GM20000 (cell line): ENCODE data around the gene NCOR1.

Experiments used
- DNase-seq: peaks from one replicate; pipeline ENCODE4 v3.0.0; 2012; ENCODE audit warnings: low spot score
- TF ChIP-seq, protein P1 (sequence below): IDR thresholded peaks from 2 replicates; pipeline ENCODE4 v1.5.1; 2012; ENCODE audit warnings: mild to moderate bottlenecking, control low read depth; ENCODE audit errors: extremely low read depth, missing control alignments

NCOR1 gene

DNA sequence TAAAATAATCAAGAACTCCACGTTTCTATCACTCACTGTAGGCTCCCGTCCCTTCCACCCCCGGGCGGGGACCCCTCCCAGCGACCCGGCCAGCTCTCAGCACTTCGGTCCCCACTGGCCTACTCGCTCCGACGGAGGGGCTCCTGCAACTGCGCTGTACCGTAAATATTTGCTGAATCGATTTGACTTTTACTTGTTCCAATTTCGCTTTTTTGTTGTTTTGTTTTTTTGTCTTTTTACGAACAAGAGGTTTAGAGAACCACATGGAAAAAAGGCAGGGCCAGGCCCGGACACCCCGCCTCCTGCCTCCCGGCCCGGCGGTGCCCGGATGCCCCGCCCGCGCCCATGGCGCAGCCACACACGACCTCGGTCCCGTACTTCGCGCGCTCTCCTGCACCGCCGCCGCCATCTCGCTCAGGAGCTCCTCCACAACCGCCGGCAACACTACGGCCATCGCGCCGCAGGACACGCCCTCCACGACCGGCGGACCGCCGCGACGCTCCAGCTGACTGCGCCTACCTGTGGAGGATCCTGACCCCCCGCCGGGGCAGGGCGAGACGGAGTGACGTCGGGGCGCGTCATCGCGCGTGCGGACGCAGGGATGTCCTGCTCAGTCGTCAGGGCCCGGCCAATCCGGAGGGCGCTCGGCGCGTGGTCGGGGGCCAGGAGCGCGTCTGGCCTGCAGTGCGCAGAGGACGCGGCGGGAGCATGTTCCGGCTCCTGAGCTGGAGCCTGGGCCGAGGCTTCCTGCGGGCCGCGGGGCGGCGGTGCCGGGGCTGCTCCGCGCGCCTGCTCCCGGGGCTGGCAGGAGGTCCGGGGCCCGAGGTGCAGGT lies 216.0 kb downstream of the NCOR1 start, which contains the start of the genes TTC19 and ZSWIM7:
Gene TTC19 (plus strand): TSS at position 684 of the 833 bp plus-strand sequence. CDS start 25 bp downstream, at position 709.
Gene ZSWIM7 (minus strand): TSS at position 564 of the 833 bp plus-strand sequence. CDS start 110 bp downstream, at position 454.
- TF ChIP-seq, protein P1, sequence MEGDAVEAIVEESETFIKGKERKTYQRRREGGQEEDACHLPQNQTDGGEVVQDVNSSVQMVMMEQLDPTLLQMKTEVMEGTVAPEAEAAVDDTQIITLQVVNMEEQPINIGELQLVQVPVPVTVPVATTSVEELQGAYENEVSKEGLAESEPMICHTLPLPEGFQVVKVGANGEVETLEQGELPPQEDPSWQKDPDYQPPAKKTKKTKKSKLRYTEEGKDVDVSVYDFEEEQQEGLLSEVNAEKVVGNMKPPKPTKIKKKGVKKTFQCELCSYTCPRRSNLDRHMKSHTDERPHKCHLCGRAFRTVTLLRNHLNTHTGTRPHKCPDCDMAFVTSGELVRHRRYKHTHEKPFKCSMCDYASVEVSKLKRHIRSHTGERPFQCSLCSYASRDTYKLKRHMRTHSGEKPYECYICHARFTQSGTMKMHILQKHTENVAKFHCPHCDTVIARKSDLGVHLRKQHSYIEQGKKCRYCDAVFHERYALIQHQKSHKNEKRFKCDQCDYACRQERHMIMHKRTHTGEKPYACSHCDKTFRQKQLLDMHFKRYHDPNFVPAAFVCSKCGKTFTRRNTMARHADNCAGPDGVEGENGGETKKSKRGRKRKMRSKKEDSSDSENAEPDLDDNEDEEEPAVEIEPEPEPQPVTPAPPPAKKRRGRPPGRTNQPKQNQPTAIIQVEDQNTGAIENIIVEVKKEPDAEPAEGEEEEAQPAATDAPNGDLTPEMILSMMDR = peak; percentile 3
- peak; percentile 99 for DNase-seq

DNA sequence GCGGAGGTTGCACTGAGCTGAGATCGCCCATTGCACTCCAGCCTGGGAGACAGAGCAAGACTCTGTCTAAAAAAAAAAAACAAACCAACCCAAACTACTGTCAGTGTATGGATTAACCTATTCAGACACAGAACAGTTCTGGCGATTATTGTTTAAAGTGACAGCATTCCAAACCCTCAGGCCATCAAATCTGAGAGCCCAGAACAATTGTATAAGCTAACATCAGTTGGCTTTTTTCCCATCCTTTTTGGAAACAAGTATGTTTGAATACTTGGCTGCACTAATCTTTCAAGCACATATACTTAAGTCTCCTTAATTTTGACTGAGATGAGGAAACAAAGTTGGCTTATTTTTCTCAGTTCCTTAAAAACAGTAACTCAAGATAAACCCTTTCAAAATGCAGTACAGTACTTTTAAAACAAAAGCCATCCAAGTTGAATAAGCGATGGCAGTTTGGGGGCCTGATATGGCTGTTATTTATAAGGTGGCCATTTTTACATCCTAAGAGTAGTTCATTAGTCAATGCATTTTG lies 217.2 kb downstream of the NCOR1 start:
- TF ChIP-seq, protein P1 = no peak
- no peak for DNase-seq

DNA sequence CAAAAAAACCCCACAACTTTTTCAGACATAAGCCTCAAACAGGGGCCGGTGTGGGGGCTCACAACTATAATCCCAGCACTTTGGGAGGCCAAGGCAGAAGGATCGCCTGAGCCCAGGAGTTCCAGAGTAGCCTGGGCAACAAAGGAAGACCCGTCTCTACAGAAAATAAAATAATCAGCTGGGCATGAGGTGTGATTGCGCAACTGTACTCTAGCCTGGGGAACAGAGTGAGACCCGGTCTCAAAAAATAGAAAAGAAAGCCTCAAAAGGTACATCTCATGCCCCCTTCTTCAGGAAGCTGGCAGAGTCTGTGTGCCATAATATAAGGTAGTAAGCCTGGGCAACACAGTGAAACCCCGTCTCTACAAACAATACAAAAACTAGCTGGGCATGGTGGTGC lies 219.0 kb downstream of the NCOR1 start:
- TF ChIP-seq, protein P1 = no peak
- no peak for DNase-seq

DNA sequence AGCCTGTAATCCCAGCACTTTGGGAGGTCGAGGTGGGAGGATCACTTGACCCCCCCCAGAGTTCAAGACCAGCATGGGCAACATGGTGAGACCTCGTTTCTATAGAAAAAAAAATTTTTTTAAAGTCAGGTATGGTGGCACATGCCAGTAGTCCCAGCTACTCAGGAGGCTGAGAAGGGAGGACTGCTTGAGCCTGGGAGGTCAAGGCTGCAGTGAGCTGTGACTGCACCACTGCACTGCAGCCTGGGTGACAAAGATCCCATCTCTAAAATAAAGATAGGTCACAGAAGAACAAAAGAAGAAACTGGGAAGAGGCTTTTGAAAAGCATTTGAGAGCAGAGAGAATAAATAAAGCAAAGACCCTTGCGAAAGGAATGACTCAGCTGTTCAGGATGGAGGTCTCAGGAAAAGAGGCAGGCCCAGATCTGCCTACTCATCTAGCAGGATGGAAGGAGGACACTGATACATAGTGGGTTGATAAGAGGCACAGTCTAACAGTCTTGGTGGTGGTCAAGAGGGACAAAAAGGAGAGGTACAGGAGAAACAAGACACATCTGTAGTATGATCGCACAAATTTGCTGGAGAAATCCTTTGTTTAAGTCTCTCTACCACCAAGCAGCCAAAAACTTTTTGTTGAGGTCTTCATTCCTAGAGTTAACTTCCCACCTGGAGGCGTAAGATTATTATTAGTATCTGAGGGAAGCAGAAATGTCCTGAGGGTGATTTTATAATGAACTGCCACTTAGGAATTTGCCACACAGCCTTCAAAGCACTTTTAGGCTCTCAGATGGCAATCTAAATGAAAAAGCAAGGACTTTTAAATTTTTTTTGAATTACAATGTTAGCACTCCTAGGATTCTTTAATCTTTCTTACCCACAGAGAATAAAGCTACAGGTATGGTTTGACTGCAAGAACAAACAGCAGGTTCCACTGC lies 233.4 kb downstream of the NCOR1 start:
- TF ChIP-seq, protein P1 = no peak

DNA sequence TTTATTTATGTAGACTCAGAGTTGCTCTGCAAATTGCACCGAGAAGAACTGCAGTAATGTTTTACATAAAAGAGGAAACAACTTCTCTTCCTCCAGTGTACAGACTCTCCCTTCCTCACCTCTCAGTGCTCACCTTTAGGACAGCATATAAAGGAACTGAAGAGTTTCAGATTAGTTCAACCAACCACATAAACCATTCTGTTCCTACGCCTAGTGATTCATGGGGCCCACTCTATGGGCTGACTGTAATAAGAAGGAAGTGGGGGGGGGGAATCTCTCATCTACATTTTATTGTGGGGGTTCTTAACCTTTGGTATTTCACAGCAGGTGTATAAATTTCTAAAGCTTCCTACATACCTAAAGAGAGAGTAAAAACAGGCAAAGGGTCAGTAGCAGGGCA lies 234.1 kb downstream of the NCOR1 start:
- TF ChIP-seq, protein P1 = no peak
- DNase-seq = peak; percentile 65

More for the DNA sequence above, 233.4 kb downstream of the NCOR1 start:
- no peak for DNase-seq
